ENCODE measurements around the gene TMPRSS11F.
"Not testable (repeated sequence)": the region's sequence is repeated elsewhere in the genome, so short reads cannot be mapped to it uniquely, and the experiment has no call there.

DNA sequence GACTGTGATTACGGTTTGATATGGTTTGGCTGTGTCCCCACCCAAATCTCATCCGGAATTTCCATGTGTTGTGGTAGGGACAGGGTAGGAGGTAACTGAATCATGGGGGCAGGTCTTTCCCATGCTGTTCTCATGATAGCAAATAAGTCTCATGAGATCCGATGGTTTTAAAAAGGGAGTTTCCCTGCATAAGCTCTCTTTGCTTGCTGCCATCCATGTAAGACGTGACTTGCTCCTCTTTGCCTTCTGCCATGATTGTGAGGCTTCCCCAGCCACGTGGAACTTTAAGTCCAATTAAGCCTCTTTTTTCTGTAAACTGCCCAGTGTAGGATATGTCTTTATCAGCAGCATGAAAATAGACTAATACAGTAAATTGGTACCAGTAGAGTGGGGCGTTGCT, 42.5 kb upstream of the TMPRSS11F start:
- not testable (repeated sequence) for TF ChIP-seq CTCF (IDR thresholded peaks at IDR 0.05); ZFX (IDR thresholded peaks at IDR 0.05; ENCODE audit: borderline replicate concordance)

Data from 22Rv1 (cell line).